C4-2B (cell line): ENCODE results near the gene ENO4.

Experiments
- CTCF ChIP-seq: fragments of 450-650 bp; conservative IDR thresholded peaks from 2 replicates; pipeline ENCODE4 v1.5.1; 2017; ENCODE audit warnings: mild to moderate bottlenecking
- ZFX ChIP-seq: fragments of 450-650 bp; IDR thresholded peaks from 2 replicates; pipeline ENCODE4 v1.6.1; 2017

GRCh38 chr10:116918583-116918982, 69.3 kb downstream of the ENO4 start:
- TF ChIP-seq CTCF (no peak), ZFX (no peak)
